GM21526 (cell line): ENCODE results near the gene AIF1L.
"Not testable (repeated sequence)": the region's sequence is repeated elsewhere in the genome, so short reads cannot be mapped to it uniquely, and the experiment has no call there.

ENCODE experiments used
- ATAC-seq: cut with Tn5 transposase; IDR thresholded peaks from one replicate; pipeline ENCODE4 v1.9.1; 2021; ENCODE audit warnings: moderate library complexity; ENCODE audit not compliant: unreplicated experiment, low FRiP score

The AIF1L gene

GRCh38 chr9:131097948-131098278 is 1.6 kb downstream of the AIF1L start:
- no peak for ATAC-seq

- ATAC-seq, result no peak
Measured at GRCh38 chr9:131098391-131099101, 2.2 kb downstream of the AIF1L start.

GRCh38 chr9:131099102-131099606 is 2.8 kb downstream of the AIF1L start:
- no peak for ATAC-seq

GRCh38 chr9:131099845-131100244 is 3.5 kb downstream of the AIF1L start:
- ATAC-seq, result not testable (repeated sequence)

- no peak for ATAC-seq
Measured at GRCh38 chr9:131100445-131100844, 4.1 kb downstream of the AIF1L start.

- ATAC-seq, result no peak
Measured at GRCh38 chr9:131101207-131101964, 5.1 kb downstream of the AIF1L start.

- ATAC-seq, result no peak
Measured at GRCh38 chr9:131103024-131103423, 6.7 kb downstream of the AIF1L start.

GRCh38 chr9:131103535-131103934 is 7.2 kb downstream of the AIF1L start:
- ATAC-seq, result no peak

- no peak for ATAC-seq
Measured at GRCh38 chr9:131104016-131104740, 7.8 kb downstream of the AIF1L start.

- ATAC-seq, result no peak
Measured at GRCh38 chr9:131105952-131106351, 9.6 kb downstream of the AIF1L start.

- ATAC-seq, result no peak
Measured at GRCh38 chr9:131107760-131108159, 11.4 kb downstream of the AIF1L start.

- ATAC-seq, result no peak
Measured at GRCh38 chr9:131111186-131111853, 15.0 kb downstream of the AIF1L start.

- ATAC-seq, result no peak
Measured at GRCh38 chr9:131111854-131112311, 15.6 kb downstream of the AIF1L start.

GRCh38 chr9:131112374-131113154 is 16.2 kb downstream of the AIF1L start:
- ATAC-seq, result no peak

- ATAC-seq, result no peak
Measured at GRCh38 chr9:131113655-131114054, 17.3 kb downstream of the AIF1L start.

- ATAC-seq, result no peak
Measured at GRCh38 chr9:131114084-131114535, 17.8 kb downstream of the AIF1L start.

- ATAC-seq, result not testable (repeated sequence)
Measured at GRCh38 chr9:131115360-131115742, 19.0 kb downstream of the AIF1L start.

- no peak for ATAC-seq
Measured at GRCh38 chr9:131116281-131117120, 20.2 kb downstream of the AIF1L start.
